WTC11 (cell line): Measurements from ENCODE around the gene CENPU. TPM values are rescaled to one million over a fixed set of nuclear protein-coding genes. Genes with fewer than 3 reads are reported as not detected.

Source experiments
- CREM ChIP-seq: sonication (generic); formaldehyde crosslinking; IDR thresholded peaks from 2 replicates; pipeline ENCODE4 v1.8.1; 2022; ENCODE audit warnings: mild to moderate bottlenecking, missing genetic modification reagents, moderate library complexity
- ESRRA ChIP-seq: sonication (generic); formaldehyde crosslinking; IDR thresholded peaks from 2 replicates; pipeline ENCODE4 v1.8.1; 2022; ENCODE audit warnings: mild to moderate bottlenecking, missing genetic modification reagents, borderline replicate concordance
- GTF2I ChIP-seq: fragments of 250-450 bp; sonication (Bioruptor Pico); conservative IDR thresholded peaks from 2 replicates; pipeline ENCODE4 v1.4.0; 2021; ENCODE audit warnings: mild to moderate bottlenecking
- JAZF1 ChIP-seq: fragments of 250-450 bp; sonication (Bioruptor Pico); IDR thresholded peaks from 2 replicates; pipeline ENCODE4 v1.9.0; 2021; ENCODE audit warnings: moderate library complexity, mild to moderate bottlenecking, inconsistent platforms
- KAT7 ChIP-seq: sonication (generic); formaldehyde crosslinking; IDR thresholded peaks from 2 replicates; pipeline ENCODE4 v1.8.1; 2023; ENCODE audit warnings: missing genetic modification reagents, mild to moderate bottlenecking, borderline replicate concordance
- NFE2L1 ChIP-seq: sonication (generic); formaldehyde crosslinking; IDR thresholded peaks from 2 replicates; pipeline ENCODE4 v1.8.1; 2023; ENCODE audit warnings: missing genetic modification reagents
- NR3C1 ChIP-seq: sonication (generic); formaldehyde crosslinking; conservative IDR thresholded peaks from 2 replicates; pipeline ENCODE4 v1.8.1; 2023; ENCODE audit warnings: low read depth, mild to moderate bottlenecking, missing genetic modification reagents
- PRRX2 ChIP-seq: fragments of 250-450 bp; sonication (Bioruptor Pico); IDR thresholded peaks from 2 replicates; pipeline ENCODE4 v1.8.0; 2021; ENCODE audit warnings: mild to moderate bottlenecking
- RORB ChIP-seq: fragments of 250-450 bp; sonication (Bioruptor Pico); IDR thresholded peaks from 2 replicates; pipeline ENCODE4 v1.9.0; 2021; ENCODE audit warnings: mild to moderate bottlenecking
- SOX15 ChIP-seq: fragments of 250-450 bp; sonication (Bioruptor Pico); IDR thresholded peaks from 2 replicates; pipeline ENCODE4 v1.9.0; 2021; ENCODE audit warnings: mild to moderate bottlenecking
- TCF7 ChIP-seq: sonication (generic); formaldehyde crosslinking; IDR thresholded peaks from 2 replicates; pipeline ENCODE4 v1.8.0; 2022; ENCODE audit warnings: mild to moderate bottlenecking, low read depth, missing genetic modification reagents, moderate library complexity
- TP53 ChIP-seq: sonication (generic); formaldehyde crosslinking; IDR thresholded peaks from 2 replicates; pipeline ENCODE4 v1.8.1; 2023; ENCODE audit warnings: mild to moderate bottlenecking, missing genetic modification reagents
- ZBTB21 ChIP-seq: sonication (generic); formaldehyde crosslinking; IDR thresholded peaks from 2 replicates; pipeline ENCODE4 v1.8.1; 2023; ENCODE audit warnings: mild to moderate bottlenecking, missing genetic modification reagents, borderline replicate concordance
- ZNF232 ChIP-seq: sonication (generic); formaldehyde crosslinking; IDR thresholded peaks from 2 replicates; pipeline ENCODE4 v1.8.0; 2022; ENCODE audit warnings: mild to moderate bottlenecking, missing genetic modification reagents
- total RNA-seq: library from RNA; stranded (reverse); gene quantifications from 3 replicates; pipeline ENCODE4 v1.2.3, GENCODE V29; 2021
- TF ChIP-seq, protein P1 (sequence below): sonication (generic); formaldehyde crosslinking; IDR thresholded peaks from 2 replicates; pipeline ENCODE4 v1.8.0; 2022; ENCODE audit warnings: missing genetic modification reagents
- TF ChIP-seq, protein P2 (sequence below): sonication (generic); formaldehyde crosslinking; IDR thresholded peaks from 2 replicates; pipeline ENCODE4 v1.8.0; 2022; ENCODE audit warnings: mild to moderate bottlenecking, missing genetic modification reagents
- TF ChIP-seq, protein P3 (sequence below): sonication (generic); formaldehyde crosslinking; IDR thresholded peaks from 2 replicates; pipeline ENCODE4 v1.8.1; 2022; ENCODE audit warnings: low read depth, mild to moderate bottlenecking, moderate library complexity, missing genetic modification reagents, borderline replicate concordance
- TF ChIP-seq, protein P4 (sequence below): sonication (generic); formaldehyde crosslinking; IDR thresholded peaks from 2 replicates; pipeline ENCODE4 v1.8.1; 2023; ENCODE audit warnings: mild to moderate bottlenecking, missing genetic modification reagents
- TF ChIP-seq, protein P5 (sequence below): sonication (generic); formaldehyde crosslinking; IDR thresholded peaks from 2 replicates; pipeline ENCODE4 v1.8.0; 2022; ENCODE audit warnings: mild to moderate bottlenecking, missing genetic modification reagents
- TF ChIP-seq, protein P6 (sequence below): fragments of 250-450 bp; sonication (Bioruptor Pico); IDR thresholded peaks from 2 replicates; pipeline ENCODE4 v1.9.0; 2021; ENCODE audit warnings: mild to moderate bottlenecking
- TF ChIP-seq, protein P7 (sequence below): sonication (generic); formaldehyde crosslinking; IDR thresholded peaks from 2 replicates; pipeline ENCODE4 v1.8.1; 2023; ENCODE audit warnings: mild to moderate bottlenecking, missing genetic modification reagents
- TF ChIP-seq, protein P8 (sequence below): sonication (generic); formaldehyde crosslinking; IDR thresholded peaks from 2 replicates; pipeline ENCODE4 v1.8.0; 2022; ENCODE audit warnings: mild to moderate bottlenecking, missing genetic modification reagents
- TF ChIP-seq, protein P9 (sequence below): sonication (generic); formaldehyde crosslinking; IDR thresholded peaks from 2 replicates; pipeline ENCODE4 v1.8.0; 2023; ENCODE audit warnings: missing genetic modification reagents

CENPU gene
- total RNA-seq, 1 experiment from 2014 or later, result 60.5 TPM

DNA sequence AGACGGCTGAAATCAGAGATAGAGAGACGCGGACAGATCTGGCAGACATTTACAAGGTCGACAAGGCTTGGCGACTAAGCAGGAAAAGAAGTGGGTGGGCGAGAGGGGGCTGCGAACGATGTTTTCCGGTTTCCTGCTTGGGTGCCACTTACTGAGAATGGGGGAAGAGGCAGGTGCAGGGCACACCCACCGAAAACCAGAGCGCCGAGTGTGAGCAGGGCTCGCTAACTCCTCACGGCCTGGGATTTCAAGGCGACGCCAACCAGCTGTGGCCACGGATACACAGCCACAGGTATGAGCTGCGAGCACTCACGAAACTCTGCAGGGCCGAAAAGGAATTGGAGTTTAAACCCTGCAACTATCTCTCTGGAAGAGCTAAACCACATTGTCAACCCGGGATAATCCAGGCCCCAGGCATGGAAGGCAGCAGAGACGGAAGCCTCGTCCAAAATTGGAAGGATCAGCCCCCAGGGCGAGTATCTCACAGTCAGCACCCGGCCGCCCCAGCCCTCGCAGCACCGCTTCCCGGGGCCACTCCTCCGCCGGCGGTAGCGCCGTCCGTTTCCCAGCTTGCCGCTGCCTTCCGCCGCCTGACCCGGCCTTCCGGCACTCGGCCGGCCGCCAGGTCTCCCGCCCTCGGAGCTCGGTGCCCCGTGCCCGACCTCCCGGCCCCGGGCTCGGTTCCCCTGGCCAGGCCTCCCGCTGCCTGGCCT, 85.4 kb downstream of the CENPU start (continued):
- TF ChIP-seq, protein P1, sequence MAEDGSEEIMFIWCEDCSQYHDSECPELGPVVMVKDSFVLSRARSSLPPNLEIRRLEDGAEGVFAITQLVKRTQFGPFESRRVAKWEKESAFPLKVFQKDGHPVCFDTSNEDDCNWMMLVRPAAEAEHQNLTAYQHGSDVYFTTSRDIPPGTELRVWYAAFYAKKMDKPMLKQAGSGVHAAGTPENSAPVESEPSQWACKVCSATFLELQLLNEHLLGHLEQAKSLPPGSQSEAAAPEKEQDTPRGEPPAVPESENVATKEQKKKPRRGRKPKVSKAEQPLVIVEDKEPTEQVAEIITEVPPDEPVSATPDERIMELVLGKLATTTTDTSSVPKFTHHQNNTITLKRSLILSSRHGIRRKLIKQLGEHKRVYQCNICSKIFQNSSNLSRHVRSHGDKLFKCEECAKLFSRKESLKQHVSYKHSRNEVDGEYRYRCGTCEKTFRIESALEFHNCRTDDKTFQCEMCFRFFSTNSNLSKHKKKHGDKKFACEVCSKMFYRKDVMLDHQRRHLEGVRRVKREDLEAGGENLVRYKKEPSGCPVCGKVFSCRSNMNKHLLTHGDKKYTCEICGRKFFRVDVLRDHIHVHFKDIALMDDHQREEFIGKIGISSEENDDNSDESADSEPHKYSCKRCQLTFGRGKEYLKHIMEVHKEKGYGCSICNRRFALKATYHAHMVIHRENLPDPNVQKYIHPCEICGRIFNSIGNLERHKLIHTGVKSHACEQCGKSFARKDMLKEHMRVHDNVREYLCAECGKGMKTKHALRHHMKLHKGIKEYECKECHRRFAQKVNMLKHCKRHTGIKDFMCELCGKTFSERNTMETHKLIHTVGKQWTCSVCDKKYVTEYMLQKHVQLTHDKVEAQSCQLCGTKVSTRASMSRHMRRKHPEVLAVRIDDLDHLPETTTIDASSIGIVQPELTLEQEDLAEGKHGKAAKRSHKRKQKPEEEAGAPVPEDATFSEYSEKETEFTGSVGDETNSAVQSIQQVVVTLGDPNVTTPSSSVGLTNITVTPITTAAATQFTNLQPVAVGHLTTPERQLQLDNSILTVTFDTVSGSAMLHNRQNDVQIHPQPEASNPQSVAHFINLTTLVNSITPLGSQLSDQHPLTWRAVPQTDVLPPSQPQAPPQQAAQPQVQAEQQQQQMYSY (CRISPR knock-in tag), result no peak
- TF ChIP-seq ZBTB21 (no peak), GTF2I (CRISPR knock-in tag) (no peak), KAT7 (CRISPR knock-in tag) (0 out of 2 replicates have a peak, but pooled peaks have one; percentile 19), SOX15 (no peak), NFE2L1 (CRISPR knock-in tag) (0 out of 2 replicates have a peak, but pooled peaks have one; percentile 35), RORB (no peak), TP53 (CRISPR knock-in tag) (no peak), TCF7 (no peak), NR3C1 (no peak), ZNF232 (CRISPR knock-in tag) (peak; percentile 59; the same call in 1 of the 2 replicates), ESRRA (CRISPR knock-in tag) (no peak), JAZF1 (CRISPR knock-in tag) (no peak), CREM (CRISPR knock-in tag) (no peak), PRRX2 (no peak)
- TF ChIP-seq, protein P2, sequence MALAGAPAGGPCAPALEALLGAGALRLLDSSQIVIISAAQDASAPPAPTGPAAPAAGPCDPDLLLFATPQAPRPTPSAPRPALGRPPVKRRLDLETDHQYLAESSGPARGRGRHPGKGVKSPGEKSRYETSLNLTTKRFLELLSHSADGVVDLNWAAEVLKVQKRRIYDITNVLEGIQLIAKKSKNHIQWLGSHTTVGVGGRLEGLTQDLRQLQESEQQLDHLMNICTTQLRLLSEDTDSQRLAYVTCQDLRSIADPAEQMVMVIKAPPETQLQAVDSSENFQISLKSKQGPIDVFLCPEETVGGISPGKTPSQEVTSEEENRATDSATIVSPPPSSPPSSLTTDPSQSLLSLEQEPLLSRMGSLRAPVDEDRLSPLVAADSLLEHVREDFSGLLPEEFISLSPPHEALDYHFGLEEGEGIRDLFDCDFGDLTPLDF, result no peak
- TF ChIP-seq, protein P3, sequence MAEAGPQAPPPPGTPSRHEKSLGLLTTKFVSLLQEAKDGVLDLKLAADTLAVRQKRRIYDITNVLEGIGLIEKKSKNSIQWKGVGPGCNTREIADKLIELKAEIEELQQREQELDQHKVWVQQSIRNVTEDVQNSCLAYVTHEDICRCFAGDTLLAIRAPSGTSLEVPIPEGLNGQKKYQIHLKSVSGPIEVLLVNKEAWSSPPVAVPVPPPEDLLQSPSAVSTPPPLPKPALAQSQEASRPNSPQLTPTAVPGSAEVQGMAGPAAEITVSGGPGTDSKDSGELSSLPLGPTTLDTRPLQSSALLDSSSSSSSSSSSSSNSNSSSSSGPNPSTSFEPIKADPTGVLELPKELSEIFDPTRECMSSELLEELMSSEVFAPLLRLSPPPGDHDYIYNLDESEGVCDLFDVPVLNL (CRISPR knock-in tag), result no peak
- TF ChIP-seq, protein P4, sequence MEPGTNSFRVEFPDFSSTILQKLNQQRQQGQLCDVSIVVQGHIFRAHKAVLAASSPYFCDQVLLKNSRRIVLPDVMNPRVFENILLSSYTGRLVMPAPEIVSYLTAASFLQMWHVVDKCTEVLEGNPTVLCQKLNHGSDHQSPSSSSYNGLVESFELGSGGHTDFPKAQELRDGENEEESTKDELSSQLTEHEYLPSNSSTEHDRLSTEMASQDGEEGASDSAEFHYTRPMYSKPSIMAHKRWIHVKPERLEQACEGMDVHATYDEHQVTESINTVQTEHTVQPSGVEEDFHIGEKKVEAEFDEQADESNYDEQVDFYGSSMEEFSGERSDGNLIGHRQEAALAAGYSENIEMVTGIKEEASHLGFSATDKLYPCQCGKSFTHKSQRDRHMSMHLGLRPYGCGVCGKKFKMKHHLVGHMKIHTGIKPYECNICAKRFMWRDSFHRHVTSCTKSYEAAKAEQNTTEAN (CRISPR knock-in tag), result 0 out of 2 replicates have a peak, but pooled peaks have one; percentile 59
- TF ChIP-seq, protein P5, sequence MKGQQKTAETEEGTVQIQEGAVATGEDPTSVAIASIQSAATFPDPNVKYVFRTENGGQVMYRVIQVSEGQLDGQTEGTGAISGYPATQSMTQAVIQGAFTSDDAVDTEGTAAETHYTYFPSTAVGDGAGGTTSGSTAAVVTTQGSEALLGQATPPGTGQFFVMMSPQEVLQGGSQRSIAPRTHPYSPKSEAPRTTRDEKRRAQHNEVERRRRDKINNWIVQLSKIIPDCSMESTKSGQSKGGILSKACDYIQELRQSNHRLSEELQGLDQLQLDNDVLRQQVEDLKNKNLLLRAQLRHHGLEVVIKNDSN (CRISPR knock-in tag), result no peak
- TF ChIP-seq, protein P6, sequence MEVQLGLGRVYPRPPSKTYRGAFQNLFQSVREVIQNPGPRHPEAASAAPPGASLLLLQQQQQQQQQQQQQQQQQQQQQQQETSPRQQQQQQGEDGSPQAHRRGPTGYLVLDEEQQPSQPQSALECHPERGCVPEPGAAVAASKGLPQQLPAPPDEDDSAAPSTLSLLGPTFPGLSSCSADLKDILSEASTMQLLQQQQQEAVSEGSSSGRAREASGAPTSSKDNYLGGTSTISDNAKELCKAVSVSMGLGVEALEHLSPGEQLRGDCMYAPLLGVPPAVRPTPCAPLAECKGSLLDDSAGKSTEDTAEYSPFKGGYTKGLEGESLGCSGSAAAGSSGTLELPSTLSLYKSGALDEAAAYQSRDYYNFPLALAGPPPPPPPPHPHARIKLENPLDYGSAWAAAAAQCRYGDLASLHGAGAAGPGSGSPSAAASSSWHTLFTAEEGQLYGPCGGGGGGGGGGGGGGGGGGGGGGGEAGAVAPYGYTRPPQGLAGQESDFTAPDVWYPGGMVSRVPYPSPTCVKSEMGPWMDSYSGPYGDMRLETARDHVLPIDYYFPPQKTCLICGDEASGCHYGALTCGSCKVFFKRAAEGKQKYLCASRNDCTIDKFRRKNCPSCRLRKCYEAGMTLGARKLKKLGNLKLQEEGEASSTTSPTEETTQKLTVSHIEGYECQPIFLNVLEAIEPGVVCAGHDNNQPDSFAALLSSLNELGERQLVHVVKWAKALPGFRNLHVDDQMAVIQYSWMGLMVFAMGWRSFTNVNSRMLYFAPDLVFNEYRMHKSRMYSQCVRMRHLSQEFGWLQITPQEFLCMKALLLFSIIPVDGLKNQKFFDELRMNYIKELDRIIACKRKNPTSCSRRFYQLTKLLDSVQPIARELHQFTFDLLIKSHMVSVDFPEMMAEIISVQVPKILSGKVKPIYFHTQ, result no peak
- TF ChIP-seq, protein P7, sequence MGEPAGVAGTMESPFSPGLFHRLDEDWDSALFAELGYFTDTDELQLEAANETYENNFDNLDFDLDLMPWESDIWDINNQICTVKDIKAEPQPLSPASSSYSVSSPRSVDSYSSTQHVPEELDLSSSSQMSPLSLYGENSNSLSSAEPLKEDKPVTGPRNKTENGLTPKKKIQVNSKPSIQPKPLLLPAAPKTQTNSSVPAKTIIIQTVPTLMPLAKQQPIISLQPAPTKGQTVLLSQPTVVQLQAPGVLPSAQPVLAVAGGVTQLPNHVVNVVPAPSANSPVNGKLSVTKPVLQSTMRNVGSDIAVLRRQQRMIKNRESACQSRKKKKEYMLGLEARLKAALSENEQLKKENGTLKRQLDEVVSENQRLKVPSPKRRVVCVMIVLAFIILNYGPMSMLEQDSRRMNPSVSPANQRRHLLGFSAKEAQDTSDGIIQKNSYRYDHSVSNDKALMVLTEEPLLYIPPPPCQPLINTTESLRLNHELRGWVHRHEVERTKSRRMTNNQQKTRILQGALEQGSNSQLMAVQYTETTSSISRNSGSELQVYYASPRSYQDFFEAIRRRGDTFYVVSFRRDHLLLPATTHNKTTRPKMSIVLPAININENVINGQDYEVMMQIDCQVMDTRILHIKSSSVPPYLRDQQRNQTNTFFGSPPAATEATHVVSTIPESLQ (CRISPR knock-in tag), result no peak
- TF ChIP-seq, protein P8, sequence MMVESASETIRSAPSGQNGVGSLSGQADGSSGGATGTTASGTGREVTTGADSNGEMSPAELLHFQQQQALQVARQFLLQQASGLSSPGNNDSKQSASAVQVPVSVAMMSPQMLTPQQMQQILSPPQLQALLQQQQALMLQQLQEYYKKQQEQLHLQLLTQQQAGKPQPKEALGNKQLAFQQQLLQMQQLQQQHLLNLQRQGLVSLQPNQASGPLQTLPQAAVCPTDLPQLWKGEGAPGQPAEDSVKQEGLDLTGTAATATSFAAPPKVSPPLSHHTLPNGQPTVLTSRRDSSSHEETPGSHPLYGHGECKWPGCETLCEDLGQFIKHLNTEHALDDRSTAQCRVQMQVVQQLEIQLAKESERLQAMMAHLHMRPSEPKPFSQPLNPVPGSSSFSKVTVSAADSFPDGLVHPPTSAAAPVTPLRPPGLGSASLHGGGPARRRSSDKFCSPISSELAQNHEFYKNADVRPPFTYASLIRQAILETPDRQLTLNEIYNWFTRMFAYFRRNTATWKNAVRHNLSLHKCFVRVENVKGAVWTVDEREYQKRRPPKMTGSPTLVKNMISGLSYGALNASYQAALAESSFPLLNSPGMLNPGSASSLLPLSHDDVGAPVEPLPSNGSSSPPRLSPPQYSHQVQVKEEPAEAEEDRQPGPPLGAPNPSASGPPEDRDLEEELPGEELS (CRISPR knock-in tag), result no peak
- TF ChIP-seq, protein P9, sequence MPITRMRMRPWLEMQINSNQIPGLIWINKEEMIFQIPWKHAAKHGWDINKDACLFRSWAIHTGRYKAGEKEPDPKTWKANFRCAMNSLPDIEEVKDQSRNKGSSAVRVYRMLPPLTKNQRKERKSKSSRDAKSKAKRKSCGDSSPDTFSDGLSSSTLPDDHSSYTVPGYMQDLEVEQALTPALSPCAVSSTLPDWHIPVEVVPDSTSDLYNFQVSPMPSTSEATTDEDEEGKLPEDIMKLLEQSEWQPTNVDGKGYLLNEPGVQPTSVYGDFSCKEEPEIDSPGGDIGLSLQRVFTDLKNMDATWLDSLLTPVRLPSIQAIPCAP (CRISPR knock-in tag), result no peak
